Camera-type eye (tissue), 1 donor: ENCODE measurements around the gene TSSC4. TPM values are rescaled to one million over a fixed set of nuclear protein-coding genes. Genes with fewer than 3 reads are reported as not detected.

Experiments used
- total RNA-seq: library from RNA; depleted of rRNA; stranded (reverse); fragments of >200 nt; gene quantifications from one replicate; pipeline ENCODE4 v1.2.3, GENCODE V29; 2014

The TSSC4 gene
- total RNA-seq: 24.1 TPM

DNA sequence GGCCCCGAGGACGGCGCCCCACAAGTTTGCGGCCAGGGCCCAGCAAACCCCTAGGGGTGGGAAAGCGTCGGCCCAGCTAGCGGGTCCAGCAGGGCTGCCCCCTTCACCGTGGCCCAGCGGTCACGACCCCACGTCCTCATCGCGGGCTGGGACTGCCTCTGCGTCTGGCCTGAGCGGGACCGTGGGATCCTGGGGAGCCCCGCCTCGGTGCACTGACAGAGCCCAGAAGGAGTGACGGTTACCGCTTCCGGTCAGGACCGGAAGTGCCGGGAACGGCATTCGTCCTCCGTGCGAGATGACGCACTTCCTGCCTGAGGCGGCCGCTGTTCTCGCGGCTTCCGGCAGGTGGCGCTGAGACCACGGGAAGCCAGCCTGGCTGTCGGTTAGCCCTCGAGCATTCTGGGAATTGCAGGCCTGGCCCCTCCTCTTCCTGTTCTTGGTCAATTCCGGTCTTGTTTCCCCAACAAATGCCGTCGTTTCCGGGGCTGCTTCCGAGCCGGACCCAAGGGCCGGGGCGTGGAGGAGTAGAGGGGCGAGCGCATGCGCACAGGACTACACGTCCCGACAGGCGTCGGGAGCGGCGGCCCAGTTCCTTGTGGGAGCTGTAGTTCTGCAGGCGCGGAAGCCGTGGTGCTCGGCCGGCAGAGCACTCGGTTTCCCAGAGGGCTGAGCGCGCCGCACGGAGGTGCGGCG, at the start of gene TSSC4:
TSS of gene TSSC4 (plus strand) at position 682 of the 693 bp plus-strand sequence. CDS start 1,884 bp downstream, outside the sequence.

DNA sequence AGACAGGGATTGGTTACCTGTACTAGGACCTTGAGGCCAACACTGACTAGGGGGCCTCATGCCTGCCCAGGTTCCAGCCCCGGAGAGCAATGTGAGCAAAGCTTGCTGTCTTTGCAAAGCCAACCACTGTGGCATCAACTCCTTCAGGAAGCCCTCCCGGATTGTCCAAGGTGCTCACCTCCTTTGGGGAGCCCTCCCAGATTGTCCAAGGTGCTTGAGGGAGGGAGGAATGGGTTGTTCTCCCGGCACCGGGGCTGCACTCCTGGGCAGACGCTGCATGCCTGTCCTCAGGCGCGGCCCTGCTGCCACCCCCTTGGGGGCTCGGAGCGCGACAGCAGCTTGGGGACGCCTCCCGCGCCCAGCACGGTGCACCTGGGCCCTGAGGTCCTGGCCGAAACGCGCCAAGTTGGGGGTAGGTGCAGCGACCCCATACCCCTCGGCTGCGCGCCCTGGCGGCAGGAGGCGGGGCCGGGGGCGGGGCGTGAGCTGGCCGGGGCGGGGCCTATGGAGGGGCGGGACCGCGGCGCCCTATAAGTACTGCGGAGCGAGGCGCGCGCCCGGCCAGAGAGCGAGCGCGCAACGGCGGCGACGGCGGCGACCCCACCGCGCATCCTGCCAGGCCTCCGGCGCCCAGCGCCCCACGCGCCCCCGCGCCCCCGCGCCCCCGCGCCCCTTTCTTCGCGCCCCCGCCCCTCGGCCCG, 23.6 kb upstream of the TSSC4 start, which contains the start of gene CD81:
TSS of gene CD81 (plus strand) at position 560 of the 701 bp plus-strand sequence. CDS start 240 bp downstream, outside the sequence.

DNA sequence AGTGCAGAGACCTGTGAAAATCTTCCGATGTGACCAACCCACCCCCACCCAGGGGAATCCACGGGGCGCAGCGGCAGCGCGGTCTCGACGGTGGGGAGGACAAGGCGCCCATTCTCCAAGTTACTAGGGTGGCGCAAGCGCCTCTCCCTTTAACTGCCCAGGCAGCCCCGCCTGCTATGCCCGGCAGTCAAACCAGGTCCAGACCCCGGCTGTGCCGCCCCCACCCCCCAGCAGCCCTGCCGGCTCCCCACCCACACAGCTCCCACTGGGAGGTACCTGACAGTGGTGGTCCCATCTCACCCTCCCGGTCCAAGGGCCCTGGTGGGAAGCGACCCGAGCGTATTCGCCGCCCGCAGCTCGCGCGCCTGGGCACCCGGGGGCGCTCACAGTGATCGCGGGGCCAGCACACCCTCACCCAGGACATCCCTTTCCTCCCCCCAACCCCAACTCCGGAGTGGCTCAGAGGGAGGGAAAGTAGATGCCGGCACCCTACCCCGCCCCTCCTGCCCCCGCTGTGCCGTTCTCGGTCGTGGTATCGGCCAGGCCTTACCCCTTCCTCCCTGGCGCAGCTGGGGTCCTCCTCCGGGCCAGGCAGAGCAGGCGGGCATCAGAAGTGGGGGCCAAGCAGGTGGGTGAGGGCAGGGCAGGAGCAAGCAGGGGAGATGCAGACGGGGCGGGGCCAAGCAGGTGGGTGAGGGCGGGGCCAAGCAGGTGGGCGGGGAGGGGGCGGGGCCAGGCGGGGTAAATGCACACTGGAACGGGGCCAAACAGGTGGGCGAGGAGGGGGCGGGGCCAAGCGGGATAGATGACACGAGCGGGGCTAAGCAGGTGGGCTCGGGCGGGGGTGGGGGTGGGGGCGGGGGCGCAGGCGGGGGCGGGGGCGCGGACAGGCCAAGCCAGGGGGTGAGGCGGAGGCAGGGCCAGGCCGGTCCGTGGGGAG, 43.6 kb downstream of the TSSC4 start, which contains the start of gene TRPM5:
TSS of gene TRPM5 (minus strand) at position 634 of the 940 bp plus-strand sequence. CDS start 21,478 bp downstream, outside the sequence.

DNA sequence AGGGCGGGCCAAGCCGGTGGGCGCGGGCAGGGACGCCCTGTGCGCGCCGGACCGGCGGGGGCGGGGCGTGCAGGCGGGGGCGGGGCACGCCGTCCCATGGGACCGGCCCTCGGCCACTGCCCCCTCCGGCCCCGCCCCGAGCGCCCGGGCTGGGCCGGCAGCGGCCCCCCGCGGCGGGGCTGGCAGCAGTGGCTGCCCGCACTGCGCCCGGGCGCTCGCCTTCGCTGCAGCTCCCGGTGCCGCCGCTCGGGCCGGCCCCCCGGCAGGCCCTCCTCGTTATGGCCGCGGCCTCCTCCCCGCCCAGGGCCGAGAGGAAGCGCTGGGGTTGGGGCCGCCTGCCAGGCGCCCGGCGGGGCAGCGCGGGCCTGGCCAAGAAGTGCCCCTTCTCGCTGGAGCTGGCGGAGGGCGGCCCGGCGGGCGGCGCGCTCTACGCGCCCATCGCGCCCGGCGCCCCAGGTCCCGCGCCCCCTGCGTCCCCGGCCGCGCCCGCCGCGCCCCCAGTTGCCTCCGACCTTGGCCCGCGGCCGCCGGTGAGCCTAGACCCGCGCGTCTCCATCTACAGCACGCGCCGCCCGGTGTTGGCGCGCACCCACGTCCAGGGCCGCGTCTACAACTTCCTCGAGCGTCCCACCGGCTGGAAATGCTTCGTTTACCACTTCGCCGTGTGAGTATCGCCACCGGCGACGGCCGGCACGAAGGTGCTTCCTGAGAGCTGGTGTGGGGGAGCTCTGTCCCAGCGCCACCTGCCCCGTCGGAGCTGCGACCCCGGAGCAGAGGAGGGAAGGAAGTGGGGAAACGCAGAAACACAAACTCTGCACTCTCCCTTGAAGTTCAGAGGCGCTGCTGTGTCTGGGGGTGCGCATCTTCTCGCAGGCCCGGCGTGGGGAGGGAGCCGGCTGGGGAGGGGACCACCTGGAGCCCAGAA, 44.5 kb downstream of the TSSC4 start, which contains the start of gene KCNQ1:
TSS of gene KCNQ1 (plus strand) at position 188 of the 925 bp plus-strand sequence. CDS start at position 279, 91 bp downstream.

Other genes with a start within 250 kb of the TSSC4 start
- not detected for gene INS, start 239.5 kb upstream of the TSSC4 start, total RNA-seq
- gene TH, start 228.9 kb upstream of the TSSC4 start, total RNA-seq: 2.3 TPM
- 0.82 TPM for gene ASCL2, start 130.2 kb upstream of the TSSC4 start, total RNA-seq
- 1.3 TPM for gene C11orf21, start 98.8 kb upstream of the TSSC4 start, total RNA-seq
- gene TSPAN32, start 98.7 kb upstream of the TSSC4 start, total RNA-seq: 3.3 TPM
- gene CD81, start 23.4 kb upstream of the TSSC4 start, total RNA-seq: 321 TPM
- gene TRPM5, start 43.8 kb downstream of the TSSC4 start, total RNA-seq: 0.11 TPM
- 1.6 TPM for gene KCNQ1, start 44.3 kb downstream of the TSSC4 start, total RNA-seq